Measurements from ENCODE around the gene DENND1C.

- TF ChIP-seq CTCF (IDR thresholded peaks at IDR 0.05) (no peak), POLR2A (IDR thresholded peaks at IDR 0.05) (no peak)
These were observed 27.5 kb downstream of the DENND1C start for GRCh38 chr19:6453951-6454565.
